HepG2 (cell line): ENCODE data around the gene HOXA1. TPM values are rescaled to one million over a fixed set of nuclear protein-coding genes. Genes with fewer than 3 reads are reported as not detected.

Source experiments
- KLF13 ChIP-seq: sonication (generic); formaldehyde crosslinking; IDR thresholded peaks from 2 replicates; pipeline ENCODE4 v1.4.0; 2020; ENCODE audit warnings: mild to moderate bottlenecking, missing genetic modification reagents
- NR2F2 ChIP-seq: IDR thresholded peaks from 2 replicates; pipeline ENCODE4 v1.6.1; 2012; ENCODE audit warnings: low read depth, inconsistent platforms, borderline replicate concordance
- TBL1XR1 ChIP-seq: fragments of 150-350 bp; IDR thresholded peaks from 2 replicates; pipeline ENCODE4 v1.6.1; 2014; ENCODE audit warnings: borderline replicate concordance, low read length; ENCODE audit not compliant: partially characterized antibody
- ZHX2 ChIP-seq, 2 experiments: sonication (generic) in 1 of 2; formaldehyde crosslinking in 1 of 2; IDR thresholded peaks; 2 replicates each; pipeline versions ENCODE4 v1.6.1 to v1.9.0; 2014 to 2022; ENCODE audit warnings: antibody characterized with exemption in 1 of 2, borderline replicate concordance in 1 of 2, inconsistent platforms in 1 of 2, low read depth in 1 of 2, missing genetic modification reagents in 1 of 2
- ZKSCAN1 ChIP-seq: fragments of 150-350 bp; IDR thresholded peaks from 2 replicates; pipeline ENCODE4 v1.6.1; 2014; ENCODE audit warnings: low read length
- ZNF264 ChIP-seq: sonication (generic); formaldehyde crosslinking; IDR thresholded peaks from 2 replicates; pipeline ENCODE4 v1.4.0; 2020; ENCODE audit warnings: missing genetic modification reagents
- ZNF800 ChIP-seq: sonication (generic); formaldehyde crosslinking; IDR thresholded peaks from 2 replicates; pipeline ENCODE4 v1.4.0; 2020; ENCODE audit warnings: missing genetic modification reagents
- polyA plus RNA-seq, 8 experiments: library from polyadenylated mRNA; depleted of rRNA in 3 of 8; stranded (reverse) in 7 of 8; unstranded in 1 of 8; fragments of >200 nt; fragmentation: Illumina TruSeq in 4 of 8; extraction: Trizol in 4 of 8; gene quantifications; 2 replicates each; pipeline versions ENCODE4 v1.2.1 to v1.2.3, GENCODE V29; 2011 to 2016; ENCODE audit warnings: low read depth in 4 of 8, missing spikeins in 1 of 8, mixed read lengths in 1 of 8; ENCODE audit not compliant: insufficient read depth in 1 of 8
- total RNA-seq, 5 experiments: library from RNA; depleted of rRNA; stranded (reverse); fragments of >200 nt; fragmentation: Illumina TruSeq; extraction: Trizol; gene quantifications; 2 replicates each; pipeline ENCODE4 v1.2.3, GENCODE V29; 2016; ENCODE audit warnings: low read depth in 1 of 5
- TF ChIP-seq, protein P1 (sequence below): sonication (generic); formaldehyde crosslinking; IDR thresholded peaks from 2 replicates; pipeline ENCODE4 v1.5.0; 2020; ENCODE audit warnings: mild to moderate bottlenecking, missing genetic modification reagents, borderline replicate concordance

HOXA1 gene
- total and polyA plus RNA-seq, 2 of the 13 experiments (the other 11 are each of a cell fraction or from before 2014, with no cell fraction given): 0.18 to 0.20 TPM

- TF ChIP-seq ZNF800: no peak; the same call in 1 of the 2 replicates
- TF ChIP-seq KLF13 (CRISPR knock-in tag): no peak
- TF ChIP-seq, protein P1, sequence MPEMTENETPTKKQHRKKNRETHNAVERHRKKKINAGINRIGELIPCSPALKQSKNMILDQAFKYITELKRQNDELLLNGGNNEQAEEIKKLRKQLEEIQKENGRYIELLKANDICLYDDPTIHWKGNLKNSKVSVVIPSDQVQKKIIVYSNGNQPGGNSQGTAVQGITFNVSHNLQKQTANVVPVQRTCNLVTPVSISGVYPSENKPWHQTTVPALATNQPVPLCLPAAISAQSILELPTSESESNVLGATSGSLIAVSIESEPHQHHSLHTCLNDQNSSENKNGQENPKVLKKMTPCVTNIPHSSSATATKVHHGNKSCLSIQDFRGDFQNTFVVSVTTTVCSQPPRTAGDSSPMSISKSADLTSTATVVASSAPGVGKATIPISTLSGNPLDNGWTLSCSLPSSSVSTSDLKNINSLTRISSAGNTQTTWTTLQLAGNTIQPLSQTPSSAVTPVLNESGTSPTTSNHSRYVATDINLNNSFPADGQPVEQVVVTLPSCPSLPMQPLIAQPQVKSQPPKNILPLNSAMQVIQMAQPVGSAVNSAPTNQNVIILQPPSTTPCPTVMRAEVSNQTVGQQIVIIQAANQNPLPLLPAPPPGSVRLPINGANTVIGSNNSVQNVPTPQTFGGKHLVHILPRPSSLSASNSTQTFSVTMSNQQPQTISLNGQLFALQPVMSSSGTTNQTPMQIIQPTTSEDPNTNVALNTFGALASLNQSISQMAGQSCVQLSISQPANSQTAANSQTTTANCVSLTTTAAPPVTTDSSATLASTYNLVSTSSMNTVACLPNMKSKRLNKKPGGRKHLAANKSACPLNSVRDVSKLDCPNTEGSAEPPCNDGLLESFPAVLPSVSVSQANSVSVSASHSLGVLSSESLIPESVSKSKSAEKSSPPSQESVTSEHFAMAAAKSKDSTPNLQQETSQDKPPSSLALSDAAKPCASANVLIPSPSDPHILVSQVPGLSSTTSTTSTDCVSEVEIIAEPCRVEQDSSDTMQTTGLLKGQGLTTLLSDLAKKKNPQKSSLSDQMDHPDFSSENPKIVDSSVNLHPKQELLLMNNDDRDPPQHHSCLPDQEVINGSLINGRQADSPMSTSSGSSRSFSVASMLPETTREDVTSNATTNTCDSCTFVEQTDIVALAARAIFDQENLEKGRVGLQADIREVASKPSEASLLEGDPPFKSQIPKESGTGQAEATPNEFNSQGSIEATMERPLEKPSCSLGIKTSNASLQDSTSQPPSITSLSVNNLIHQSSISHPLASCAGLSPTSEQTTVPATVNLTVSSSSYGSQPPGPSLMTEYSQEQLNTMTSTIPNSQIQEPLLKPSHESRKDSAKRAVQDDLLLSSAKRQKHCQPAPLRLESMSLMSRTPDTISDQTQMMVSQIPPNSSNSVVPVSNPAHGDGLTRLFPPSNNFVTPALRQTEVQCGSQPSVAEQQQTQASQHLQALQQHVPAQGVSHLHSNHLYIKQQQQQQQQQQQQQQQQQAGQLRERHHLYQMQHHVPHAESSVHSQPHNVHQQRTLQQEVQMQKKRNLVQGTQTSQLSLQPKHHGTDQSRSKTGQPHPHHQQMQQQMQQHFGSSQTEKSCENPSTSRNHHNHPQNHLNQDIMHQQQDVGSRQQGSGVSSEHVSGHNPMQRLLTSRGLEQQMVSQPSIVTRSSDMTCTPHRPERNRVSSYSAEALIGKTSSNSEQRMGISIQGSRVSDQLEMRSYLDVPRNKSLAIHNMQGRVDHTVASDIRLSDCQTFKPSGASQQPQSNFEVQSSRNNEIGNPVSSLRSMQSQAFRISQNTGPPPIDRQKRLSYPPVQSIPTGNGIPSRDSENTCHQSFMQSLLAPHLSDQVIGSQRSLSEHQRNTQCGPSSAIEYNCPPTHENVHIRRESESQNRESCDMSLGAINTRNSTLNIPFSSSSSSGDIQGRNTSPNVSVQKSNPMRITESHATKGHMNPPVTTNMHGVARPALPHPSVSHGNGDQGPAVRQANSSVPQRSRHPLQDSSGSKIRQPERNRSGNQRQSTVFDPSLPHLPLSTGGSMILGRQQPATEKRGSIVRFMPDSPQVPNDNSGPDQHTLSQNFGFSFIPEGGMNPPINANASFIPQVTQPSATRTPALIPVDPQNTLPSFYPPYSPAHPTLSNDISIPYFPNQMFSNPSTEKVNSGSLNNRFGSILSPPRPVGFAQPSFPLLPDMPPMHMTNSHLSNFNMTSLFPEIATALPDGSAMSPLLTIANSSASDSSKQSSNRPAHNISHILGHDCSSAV (CRISPR knock-in tag): no peak
- no peak for TF ChIP-seq ZNF264 (CRISPR knock-in tag)
- TF ChIP-seq TBL1XR1: no peak
- TF ChIP-seq ZHX2 (IDR thresholded peaks at IDR 0.05; ENCODE audit: low read depth): no peak
- TF ChIP-seq ZHX2 (CRISPR knock-in tag; IDR thresholded peaks at IDR 0.05; ENCODE audit: borderline replicate concordance): no peak
- TF ChIP-seq NR2F2: no peak
- TF ChIP-seq ZKSCAN1: no peak
Measured at GRCh38 chr7:27143023-27143949, 47.5 kb upstream of the HOXA1 start, which contains the start of gene HOXA5 (continued).
